Endothelial cell of hepatic sinusoid (primary cell): Measurements from ENCODE around the gene FXYD6.

Experiments used
- in situ Hi-C: cut with HindIII; loops from 2 replicates; pipeline ENCODE4 v1.10.0; 2017; ENCODE audit warnings: low sequenced_read_pairs

The FXYD6 gene

DNA sequence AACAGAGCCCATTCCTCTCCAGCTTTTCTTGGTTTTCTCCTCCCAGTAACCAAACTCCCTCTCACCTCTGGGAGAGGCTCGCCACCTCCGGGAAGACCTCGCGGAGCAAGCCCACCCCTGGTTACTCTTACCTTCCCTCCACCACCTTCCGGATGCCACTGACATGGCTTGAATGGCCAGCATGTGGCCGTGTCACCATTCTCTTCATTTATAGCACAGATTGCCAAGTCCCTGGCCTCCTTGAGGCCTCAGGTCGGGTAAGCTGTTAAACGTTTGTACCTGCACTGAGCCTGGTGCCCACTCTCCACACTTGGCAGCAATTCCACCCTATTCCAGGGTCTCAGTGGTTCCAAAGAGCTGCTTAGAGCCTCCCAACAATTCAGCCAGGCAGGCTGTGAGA, 43.9 kb downstream of the FXYD6 start:
- in situ Hi-C loops = no loop called here

DNA sequence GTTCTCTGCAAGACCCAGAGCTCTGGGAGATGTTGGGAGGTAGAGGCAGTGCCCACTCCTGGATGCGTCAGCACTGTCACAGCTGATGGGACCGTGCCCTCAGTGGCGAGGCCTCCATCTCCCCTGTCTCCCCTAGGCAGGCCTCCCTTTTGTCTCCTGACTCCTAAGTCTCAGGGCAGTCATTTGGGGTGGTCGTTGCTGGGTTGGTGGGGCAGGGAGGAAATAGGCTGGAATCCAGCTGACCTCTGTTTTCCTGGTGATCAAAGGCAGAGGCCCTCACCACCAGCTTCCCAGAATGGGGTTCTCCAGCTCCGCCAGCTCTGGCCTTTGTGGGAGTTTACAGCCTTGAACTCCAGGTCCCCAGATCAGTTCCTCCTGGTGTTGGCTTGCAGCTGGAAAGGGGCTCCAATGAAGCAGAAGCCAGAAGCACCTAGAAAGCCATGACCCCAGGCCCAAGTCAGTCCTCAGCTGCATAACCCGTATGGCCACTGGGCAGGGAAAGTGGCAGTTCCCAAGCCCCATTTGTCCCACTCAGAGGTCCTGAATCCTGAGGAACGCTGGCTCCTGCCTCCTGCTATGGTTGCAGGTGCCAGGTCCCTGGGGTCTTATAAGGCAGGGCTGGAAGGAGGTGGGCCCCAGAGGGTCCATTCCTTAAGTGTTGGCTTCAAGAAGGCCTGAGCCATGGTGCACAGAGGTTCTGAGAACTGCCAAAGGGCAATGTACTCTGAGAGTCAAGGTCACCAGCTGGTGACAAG, 44.6 kb downstream of the FXYD6 start:
- in situ Hi-C loops = no loop called here

DNA sequence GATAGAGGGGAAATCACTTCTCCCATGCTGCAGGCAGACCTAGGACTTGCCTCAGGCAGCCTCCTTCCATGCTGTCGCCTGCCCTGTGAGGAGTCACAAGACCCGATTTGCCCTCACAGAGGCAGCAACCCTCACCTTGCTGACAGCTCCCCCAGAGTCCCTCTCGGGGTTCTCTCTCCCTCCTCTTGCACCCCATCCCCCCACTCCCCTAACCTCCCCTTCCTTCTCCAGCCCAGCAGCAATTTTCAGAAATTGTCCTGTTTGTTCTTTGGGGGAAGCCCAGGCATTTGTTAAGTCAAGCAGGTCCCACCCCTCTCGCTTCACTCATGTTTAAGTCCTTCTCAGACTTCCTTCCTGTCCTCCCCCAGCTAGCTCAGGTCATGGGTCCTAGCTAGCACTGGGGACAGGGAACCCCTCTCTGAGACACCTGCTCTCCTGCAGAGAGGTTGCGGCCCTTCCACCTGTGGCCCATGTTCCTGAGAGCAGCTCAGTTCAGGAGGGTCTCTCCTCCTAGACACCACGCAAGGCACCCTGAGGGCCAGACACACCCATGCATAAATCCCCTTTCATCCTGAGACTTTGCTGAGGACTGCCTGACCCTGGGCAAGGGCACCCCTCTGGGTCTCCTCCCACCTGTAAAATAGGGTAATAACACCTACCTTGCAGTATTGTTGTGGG, 45.6 kb downstream of the FXYD6 start:
- in situ Hi-C loops = no loop called here

DNA sequence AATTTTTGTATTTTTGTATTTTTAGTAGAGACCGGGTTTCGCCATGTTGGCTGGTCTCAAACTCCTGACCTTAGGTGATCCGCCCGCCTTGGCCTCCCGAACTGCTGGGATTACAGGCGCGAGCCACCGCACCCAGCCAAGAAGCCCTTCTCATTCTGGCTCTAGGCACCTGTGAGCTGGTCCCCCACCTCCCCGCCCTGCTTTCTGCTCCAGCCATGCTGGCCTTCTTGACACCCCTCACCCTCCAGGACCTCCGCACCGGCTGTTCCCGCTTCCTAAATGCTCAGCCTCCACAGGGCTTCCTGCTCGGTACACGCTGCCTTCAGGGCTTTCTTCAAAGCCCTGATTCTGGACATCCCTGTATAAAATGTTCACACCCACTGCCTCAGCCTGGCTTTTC, 46.4 kb downstream of the FXYD6 start:
- in situ Hi-C loops = no loop called here

DNA sequence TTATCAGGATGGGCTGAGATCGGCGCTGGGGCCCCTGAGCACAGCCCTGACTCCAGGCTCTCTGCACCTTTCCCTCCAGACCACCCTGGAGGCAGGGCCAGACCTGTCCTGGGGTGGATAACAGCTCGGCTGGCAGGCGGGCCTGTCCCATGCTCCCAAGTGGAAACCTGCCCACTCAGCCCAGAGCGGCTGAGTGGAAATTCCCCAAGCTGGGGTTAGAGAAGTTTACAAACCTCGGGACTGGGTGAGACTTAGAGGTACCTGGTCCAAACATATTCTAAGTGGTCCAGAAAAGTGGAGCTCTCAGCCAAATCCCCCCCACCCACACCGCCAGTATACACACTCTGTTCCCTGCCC, 47.1 kb downstream of the FXYD6 start:
- in situ Hi-C loops = no loop called here

DNA sequence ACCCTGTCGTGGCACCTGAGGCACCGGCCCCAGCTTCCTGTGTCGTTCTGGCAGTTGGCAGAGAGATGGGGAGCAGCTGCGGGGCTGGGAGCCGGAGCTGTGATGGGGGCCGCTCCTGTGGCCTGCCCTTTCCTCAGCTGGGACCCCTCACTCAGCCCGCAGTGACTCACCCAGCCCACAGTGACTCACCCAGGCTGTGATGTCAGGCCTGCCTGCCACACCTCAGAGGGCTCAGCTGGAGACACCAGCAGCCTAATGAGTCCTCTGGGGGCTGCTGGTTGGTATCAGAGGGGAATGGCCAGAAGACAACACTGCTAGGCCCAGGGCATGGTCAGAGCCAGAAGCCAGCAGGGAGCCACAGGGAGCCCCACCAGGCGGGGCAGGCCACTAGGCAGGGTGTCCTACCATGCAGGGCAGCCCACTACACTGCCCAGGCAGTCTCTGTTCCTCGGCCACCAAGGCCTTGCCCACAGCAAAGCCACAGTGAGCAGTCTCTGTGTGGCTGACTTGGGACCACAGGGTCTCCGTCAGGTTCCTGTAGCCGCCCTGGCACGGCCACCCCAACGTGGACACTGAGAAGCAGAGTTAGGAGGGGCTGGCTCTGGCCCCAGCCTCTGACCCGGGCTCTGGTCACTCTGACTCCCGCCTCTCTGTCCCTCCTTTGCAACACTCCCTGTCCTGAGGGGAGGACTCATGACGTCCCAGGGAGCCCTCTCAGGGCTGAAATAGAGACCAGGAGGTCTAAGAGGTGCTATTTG, 47.7 kb downstream of the FXYD6 start:
- in situ Hi-C loops = no loop called here

DNA sequence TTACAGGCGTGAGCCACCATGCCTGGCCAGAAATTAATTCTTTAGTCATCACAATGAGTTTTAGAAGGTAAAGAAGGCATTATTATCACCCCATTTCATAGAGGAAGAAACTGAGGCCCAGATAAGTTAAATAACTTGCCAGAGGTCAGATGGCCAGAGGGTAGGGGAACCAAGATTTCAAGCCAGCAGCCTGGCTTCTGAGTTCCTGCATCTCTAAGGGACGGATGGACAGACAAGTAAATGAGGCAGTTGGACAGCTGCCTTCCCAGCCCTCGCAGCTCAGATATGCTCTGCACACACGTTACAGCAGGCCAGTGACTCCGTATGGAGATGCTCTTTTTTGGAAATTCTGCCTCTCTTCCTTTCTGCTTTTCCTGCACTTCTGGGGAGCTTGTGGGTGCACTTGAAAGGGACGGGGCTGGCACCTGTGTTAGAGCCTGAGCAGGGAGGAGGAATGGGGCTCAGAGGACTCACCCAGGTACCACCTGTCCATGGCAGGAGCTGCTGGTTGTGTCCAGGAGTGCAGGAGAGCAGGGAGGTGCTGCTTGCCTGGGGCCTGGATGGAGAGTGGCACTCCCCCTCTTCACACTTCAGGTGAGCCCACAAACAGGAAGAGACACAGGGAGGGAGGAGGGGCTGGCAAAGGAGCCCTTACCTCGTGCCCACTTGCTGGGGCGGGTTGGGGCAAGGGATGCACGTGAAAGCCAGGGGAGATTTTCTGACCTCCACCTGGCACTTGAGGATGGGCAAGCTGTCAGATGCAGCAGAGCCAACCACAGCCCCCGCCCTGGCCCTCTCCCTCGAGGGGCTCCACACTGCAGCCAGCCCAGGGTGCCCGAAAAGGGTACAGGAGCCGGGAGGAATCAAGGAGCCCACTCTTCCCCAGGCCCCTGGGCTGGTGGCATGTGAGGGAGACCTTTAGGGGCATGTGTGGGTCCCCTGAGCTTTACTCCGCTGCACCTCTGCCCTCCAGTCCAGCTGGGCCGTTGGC, 48.6 kb downstream of the FXYD6 start:
- in situ Hi-C loops = no loop called here

DNA sequence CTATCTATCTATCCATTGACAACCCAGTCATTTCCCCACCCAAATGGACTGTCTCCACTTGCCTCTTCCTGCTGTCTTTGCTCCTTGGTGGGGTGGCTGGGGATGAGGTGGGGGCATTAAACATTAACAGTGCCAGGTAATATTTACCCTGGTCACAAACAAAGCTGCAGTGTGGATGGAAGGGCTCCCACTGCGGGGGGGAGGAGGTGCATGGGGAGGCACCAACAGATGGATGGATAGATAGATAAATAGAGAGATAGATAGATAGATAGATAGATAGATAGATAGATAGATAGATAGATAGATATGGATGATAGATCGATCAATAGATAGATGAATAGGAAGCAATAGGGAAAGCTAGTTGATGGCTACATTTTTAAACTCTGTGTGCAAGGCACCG, 49.6 kb downstream of the FXYD6 start:
- in situ Hi-C loops = no loop called here

DNA sequence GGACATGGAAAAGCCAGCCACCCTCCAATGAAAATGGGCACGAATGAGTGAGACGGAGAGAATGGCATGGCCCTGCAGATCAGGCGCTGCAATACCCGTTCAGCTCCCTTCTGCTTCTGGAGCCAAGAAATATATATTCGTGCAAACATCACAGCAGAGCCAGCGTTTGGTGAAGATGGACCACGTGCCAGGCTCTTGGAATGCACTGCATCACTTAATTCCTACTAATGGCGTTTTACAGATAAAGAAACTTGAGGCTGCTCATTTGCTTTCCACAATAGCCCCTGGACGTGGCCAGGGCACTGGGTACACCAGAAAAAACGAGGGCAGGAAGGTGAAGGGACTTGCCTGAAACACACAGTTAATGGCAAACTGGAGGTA, 50.3 kb downstream of the FXYD6 start:
- in situ Hi-C loops = no loop called here

DNA sequence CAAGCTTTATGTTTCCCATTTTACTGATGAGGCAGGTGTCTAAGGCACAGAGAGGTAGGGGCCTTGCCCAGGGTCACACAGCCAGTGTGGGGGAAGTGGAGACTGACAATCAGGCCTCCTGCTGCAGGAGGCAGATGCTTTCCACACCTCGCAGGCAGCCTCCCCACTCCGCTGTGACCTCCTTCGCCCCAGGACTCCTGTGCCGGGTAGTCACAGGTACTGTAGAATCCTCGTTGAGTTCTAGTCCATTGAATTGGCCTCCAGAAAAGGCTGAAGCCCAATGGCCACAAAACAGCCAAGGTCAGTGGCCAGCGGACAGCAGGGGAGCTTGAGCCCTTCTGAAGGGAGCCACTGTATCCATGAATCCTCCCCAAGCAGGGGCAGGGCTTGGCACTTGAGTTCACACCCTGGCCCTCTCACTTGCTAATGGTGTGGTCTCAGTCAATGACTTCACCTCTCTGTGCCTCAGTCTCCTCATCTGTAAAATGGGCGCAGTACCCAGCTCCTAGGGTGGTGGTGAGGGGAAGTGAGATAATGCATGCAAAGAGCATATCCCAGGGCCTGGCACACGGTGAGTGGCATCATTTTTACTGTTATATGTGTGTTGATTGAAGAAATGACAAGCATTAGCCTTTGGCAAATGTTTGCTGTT, 50.8 kb downstream of the FXYD6 start:
- in situ Hi-C loops = no loop called here

DNA sequence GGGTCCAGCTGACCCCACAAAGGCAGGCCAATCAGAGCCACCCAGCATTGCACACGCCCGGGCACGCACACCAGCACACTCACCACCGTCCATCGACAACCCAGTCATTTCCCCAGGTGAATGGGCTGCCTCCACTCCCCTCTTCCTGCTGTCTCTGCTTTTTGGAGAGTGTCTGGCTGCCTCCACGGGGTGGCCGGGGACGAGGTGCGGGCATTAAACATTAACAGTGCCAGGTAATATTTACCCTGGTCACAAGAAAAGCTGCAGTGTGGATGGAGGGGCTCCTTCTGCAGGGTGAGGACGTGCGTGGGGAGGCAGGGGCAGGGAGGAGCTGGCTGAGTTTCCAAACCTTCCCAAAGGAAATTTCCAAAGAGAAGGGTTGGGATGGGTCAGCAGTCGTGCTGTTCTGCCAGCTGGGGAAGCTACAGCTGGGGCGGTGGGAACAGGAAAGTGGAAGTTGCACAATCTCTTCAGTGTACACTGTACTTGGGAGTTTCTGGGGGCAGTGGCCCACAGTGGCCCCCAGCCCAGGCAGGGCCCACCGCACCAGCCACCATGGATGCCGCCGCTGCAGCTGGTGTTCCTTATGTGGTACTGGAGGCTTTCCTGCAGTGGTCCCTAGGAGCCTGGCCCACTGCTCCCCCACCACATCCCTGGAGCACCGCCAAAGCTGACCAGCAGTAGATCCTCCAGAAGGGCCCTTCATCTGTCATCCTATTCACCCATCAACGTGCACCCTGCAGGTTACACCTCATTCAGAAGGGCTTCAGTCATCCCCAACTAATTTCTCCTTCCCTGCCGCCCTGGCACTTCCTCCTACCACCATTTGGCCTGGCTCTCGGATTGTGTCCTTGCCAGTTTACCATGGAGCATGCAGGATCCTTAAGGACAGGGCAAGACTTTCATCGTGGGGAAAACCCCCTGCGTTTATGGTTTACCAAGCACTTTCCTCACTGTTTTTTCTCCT, 51.6 kb downstream of the FXYD6 start, which contains the start of gene FXYD2:
FXYD2 (minus strand) TSS at position 174 of the 967 bp plus-strand sequence; CDS start at position 108, 66 bp downstream.
- in situ Hi-C loops = no loop called here

DNA sequence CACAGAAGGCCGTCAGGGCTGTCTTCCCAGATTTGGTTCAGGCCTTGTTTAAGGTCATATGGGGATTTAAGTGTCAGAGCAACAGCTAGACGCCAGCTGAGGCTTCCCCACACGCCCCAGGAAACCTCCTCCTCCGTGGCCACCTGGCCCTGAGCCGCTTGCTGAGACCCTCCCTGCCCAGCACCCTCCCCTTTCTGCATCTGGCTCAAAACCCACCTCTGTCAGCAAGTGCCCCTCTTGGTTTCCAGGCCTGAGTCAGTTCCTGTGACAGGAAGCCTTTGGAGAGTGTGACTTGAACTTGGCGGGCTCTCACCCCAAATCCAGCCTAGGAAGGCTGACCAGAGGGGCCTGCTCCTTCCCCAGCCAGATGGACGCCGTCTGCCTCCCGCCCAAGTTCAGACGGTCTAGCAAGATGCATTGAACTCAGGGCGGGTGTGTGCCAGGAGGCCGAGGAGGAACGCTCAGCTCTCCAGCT, 52.5 kb downstream of the FXYD6 start:
- in situ Hi-C loops = no loop called here

DNA sequence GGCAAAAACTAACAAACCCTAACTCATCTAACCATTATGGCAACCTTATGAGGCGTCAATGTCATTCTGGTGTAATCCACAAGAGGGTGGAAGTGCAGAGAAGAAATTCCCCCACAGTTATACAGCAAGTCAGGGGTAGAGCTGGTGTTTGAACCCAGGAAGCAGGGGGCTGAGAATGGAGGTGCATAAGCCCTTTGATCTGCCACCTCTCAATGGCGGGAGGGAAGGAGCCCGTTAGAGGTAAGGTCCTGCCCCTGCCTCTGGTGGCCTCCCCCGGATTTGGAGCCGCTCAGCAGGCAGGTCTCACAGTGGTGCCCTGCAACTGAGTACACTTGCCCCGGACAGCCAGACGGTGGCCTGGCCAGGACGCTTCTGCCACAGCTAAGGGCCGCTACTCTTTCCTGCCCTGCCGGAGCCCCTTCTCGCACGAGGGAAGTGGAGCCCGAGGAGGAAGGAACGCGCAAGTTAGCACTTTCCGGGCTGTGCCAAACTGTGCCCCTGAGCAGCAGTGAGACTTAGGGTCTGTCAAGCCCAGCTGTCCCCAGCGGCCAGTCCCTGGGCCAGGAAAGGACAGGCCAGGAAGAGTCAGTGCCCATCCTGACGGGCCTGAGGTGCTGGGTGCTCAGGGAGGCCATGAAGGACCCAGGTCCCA, 53.0 kb downstream of the FXYD6 start:
- in situ Hi-C loops = no loop called here

DNA sequence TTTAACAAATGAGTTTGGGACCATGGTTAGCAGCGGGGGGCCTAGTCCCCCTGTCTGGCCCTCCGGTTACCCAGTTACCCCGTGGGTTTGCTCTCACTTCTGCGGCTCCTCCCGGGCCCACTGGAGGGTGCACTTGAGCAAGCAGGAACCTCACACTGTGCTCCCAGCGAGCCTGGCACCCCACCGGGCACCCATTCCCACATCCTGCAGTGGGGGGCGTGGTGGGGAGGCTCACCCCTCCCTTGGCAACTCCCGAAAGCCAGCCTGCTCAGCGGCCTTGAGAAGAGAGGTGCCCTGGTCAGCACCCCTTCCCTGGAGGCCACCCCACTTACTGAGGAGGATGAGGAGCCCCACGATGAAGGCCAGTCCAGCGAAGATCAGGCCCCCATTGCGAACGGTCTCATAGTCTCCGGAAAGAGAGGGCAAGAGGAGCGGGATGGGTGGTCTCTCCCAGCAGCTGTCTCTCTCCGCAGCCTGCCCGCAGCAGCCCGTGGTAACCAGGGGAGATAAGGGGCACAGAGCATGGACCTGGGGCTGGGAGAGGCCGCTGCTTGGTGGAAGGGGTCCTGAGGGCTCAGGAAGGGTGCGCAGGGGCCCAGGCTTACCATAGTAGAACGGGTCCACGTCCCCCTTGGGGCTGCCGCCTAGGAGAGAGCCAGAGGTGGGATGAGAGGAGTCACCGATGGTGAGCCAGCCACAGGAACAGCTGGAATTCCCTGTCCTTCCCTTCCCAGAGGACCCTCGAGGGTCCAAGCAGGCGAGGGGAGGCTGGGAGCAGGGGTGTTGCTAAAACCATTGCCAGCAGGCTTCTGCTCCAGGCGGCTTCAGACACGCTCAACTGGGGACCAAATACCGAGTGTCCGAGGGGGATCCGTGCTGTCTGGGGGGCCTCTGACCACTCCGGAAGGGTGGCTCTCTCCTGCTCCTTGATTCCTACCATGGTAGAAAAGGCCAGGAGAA, 54.1 kb downstream of the FXYD6 start:
- in situ Hi-C loops = no loop called here

DNA sequence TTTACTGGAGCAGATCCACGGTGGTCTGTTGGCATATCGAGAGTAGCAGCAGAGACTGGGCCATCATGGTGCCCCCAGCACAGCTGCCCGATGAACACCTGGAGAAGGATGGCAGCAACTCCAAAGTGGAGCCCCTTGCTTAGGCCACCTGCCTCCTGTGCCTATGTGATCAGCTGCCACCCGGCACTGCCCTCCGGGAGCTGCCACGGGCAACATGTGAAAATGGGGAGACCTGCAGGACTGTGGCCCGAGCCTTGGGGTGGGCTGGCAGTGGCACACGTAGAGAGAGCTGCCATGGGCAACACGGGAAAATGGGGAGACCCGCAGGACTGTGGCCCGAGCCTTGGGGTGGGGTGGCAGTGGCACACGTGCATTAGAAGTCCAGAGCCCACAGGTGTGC, 55.0 kb downstream of the FXYD6 start:
- in situ Hi-C loops = no loop called here

DNA sequence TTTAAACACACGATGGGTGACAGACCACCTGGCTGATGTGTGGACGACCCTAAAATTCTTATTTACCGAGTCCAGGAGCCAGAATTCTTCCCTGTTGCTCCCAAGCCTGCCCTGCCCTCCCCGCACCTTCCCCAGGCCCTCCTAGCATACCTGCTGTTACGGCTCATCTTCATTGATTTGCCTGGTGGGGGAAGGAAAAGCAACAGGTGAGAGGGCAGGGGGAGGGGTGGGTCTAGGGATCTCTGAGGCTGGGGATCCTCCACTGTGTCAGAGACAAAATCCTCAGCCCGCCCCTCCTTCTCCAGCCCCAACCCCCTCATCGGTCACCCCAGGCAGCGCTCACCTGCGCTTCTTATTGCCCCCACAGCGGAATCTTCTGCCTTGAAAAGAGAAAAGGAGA, 55.9 kb downstream of the FXYD6 start:
- in situ Hi-C loops = no loop called here

DNA sequence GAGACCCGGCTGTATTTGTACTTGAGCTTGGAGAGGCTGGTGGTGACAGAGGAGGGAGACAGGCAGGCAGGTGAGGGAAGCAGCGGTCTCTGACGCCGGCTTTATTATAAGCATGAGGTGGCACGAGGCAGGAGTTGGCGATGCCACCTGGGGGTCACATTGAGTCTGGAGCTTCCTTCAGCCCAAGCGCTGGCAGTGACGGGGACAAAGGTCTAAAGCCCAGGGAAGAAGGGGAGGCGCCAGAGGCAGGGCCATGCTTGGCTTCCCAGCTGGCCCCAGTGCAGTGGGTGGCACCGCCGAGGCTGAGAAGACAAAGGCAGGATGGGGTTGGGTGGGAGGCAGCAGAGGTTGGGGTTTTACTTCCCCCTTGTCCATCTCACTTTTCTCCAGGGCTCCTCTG, 56.4 kb downstream of the FXYD6 start:
- in situ Hi-C loops = no loop called here
